Measurements from ENCODE around the gene PCDHGA4.
"Not testable (repeated sequence)": the region's sequence is repeated elsewhere in the genome, so short reads cannot be mapped to it uniquely, and the experiment has no call there.

Gene PCDHGA4

DNA sequence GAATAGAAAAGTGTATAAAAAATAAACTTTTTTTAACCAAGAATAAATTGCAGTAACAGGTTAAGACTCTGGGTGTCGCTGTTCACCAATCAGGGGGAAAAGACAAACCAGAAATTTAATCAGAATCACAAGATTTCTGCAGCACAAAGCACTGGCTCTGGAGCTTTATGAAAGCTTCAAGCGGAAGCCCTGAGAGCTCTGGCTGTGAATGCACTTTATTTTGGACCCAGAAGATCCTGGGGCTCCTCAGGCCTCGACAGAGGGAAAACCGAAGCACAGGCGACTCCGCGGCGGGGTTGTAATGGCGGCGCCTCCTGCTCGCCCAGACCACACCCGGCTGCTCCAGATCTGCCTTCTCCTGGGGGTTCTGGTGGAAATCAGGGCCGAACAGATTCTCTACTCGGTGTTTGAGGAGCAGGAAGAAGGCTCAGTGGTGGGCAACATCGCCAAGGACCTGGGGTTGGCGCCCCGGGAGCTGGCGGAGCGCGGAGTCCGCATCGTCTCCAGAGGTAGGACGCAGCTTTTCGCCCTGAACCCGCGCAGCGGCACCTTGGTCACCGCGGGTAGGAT, at the start of gene PCDHGA4:
Gene PCDHGA4 (plus strand): TSS at position 122 of the 570 bp plus-strand sequence. CDS start 87 bp downstream, at position 209.
- DNase-seq: peak; percentile 45

DNA sequence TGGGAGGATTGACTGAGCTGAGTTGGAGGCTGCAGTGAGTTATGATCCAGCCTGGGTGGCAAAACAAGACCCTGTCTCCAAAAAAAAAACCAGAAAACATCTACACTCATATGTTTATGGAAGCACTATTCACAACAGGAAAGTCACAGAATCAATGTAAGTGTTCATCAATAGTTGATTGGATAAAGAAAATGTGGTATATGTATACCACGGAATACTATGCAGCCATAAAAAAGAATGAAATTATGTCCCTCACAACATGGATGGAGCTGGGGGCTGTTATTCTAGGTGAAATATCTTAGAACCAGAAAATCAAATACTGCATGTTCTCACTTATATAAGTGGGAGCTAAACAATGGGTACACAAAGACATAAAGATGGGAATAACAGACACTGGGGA, 48.2 kb upstream of the PCDHGA4 start:
- DNase-seq: no peak

DNA sequence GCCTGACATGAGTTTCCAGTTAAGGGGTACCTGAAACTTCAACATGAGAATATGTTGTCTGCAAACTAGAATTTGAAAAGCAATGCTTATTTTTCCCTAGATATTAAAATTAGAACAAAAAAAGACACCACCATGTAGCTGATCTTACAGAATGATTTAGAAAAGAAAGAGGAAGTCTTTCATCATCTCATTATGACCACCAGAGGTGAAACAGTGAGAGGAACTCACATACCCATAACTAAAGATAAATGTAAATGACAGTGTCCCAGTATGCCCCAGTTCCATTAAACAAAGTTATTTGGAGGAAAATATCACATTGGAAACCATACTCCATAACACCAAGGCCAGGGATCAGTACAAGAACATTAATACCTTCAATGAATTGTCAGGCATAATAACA, 41.1 kb upstream of the PCDHGA4 start:
- no peak for DNase-seq

DNA sequence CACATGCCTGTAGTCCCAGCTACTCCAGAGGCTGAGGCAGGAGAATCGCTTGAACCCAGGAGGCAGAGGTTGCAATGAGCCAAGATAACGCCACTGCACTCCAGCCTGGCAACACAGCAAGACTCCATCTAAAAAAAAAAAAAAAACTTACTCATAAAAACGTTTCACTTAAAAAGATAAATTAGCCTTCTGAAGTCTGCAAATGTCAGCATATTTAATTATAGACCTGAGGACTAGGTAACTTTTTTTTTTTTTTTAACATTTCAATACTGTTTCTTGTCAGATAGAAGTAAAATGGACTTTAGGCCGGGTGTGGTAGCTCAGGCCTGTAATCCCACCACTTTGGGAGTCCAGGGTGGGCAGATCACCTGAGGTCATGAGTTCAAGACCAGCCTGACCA, 37.9 kb upstream of the PCDHGA4 start:
- not testable (repeated sequence) for DNase-seq

DNA sequence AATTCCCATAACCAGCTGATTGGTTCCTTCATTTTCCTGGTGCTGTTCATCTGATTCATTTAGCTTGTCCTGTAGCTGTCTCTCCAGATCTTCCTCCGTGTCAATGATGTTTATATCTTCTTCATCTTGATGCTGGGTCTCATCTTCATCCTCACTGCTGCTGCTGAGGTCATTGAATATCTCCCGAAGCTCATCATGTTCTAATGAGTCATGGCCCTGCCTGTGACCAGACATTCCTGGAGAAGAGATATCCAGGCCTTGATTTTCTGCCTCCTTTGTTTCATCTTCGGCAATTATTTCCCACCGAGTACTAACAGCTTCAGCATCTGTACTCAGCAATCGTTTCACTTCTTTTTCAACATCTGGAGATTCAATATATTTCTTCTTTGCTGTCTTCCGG, 35.6 kb upstream of the PCDHGA4 start:
- DNase-seq: no peak

DNA sequence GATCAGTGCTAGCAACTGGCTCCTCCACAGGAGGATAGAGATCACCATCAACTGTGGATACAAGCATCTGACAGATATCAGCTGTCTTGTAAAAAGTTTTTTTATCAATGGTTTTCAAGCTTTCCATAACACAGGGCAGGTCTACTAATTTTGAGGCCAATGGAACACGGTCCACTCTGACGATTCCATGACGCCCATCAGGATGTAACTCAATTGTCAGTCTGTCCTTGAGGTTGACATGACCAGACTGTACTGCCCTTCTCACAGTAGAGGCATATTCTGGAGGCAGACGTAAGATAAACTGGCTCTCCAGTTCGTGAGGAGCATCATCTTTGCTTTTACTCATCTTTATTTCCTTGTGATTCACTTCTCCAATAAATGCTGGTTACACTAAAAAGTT, 35.1 kb upstream of the PCDHGA4 start:
- DNase-seq: no peak

DNA sequence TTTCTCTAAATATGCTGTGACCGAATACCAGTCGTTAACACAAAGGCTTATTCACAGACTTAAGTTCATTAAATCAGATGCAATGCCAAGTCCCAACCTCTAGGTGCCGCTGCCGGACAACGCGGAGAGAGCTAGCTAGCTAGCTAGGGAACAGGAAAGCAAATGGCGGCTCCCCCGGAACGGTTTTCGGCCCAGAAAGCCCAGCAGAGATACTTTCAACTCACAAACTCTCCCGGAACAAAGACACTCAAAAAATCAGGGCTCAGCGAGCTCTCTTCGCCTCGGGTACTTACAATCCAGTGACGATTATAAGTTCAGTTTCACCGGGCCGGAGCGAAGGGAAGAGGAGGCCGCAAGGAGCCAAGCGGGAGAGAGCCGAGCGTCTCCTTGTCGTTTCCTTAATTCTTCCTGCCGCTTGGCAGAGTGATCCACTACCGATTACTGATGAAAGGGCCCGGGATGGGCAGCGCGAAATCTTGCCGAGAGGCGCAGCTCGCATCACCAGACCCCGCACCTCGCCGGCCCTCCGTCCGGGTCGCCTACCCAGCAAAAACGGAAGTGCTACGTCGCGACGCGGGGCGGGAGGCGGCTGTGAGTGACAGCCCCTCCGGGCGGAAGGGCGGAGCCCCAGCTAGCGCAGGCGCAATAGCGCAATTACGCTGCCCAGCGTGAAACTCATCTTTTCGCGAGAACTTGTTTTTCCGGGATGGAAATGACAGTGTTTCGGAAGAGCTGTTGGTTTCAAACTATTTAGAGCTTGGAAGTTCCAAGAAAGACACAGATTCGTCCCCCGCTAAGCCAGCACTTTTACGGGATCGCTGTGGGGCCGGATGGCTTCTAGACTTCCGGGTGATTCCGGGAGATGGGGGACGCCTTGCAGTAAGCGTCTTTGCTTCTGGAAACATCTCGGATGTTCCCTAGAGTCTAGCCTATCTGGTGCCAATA, 34.3 kb upstream of the PCDHGA4 start, which contains the start of gene TAF7:
Gene TAF7 (minus strand): TSS at position 560 of the 945 bp plus-strand sequence. CDS start 740 bp downstream, outside the sequence.
- peak; percentile 97 for DNase-seq

DNA sequence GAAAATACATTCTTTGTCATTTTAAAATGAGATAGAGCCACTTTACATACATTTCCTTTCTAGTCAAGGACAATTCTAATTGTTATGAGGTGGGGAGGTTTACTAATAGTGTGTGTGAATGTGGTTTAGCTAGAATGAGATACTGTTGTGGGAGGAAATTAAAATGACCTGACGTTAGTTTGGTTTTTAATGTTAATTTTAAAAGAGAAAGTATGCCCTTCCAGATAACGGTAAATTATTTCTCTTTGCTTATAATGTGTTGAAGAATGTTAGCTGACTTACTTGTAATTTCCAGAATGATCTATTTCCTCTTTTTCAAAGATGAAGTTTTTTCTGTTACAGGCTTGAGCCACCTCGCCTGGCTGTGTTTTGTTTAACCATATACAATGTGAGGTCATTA, 32.6 kb upstream of the PCDHGA4 start:
- no peak for DNase-seq

DNA sequence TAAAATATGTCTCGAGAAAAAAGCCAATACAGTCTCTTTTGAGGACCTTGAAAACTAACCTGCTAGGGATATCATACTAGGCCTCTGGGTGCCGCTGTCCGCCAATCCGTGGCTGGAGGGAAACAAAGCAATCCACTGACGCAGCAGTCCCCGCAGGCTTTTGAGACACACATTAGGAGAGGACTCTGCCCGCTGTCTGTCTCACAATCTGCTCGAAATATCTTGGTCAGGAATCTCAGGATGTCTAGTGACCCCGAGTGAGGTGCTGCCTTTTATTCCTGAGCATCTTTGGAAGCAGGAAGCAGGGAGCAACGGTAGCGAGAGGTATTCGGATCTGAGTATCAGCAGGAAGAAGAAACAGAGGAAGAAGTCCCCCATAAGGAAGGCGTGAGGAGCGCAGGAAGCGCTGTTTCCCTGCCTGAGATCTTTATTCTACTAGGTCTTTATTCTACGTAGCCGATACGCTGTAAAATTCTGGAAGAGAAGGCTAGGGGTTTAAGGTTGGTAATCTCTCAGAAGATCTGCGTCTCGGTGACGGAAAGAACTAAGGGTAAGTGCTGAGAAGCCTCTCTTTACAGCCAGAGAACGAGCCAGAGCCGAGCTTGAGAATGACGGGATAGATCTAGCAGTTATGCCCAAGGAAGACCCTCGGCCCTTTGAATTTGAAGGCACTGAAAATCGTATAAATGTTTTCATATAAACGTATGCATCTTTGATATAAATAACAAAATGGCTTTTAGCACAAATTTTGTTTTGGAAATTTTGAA, 28.6 kb upstream of the PCDHGA4 start:
- DNase-seq: peak; percentile 93

DNA sequence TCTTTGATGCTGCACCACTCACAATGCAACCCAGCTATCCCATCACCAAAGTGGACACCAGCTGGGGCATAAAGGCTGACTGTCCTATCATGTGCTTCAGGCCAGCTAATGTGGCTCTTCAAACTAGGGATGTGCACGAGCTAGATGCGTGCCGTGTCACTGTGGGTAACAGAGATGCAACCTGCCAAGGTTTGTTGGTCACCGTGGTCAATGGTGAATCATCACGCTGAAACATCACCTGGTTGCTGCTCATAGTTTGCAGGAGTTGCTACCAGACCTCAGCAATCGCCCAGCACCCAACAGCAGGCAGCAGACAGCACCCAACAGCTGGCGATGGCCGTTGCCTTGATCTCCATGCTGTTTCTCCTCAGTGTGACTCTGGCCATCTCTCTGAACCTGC, 26.6 kb upstream of the PCDHGA4 start:
- DNase-seq: no peak

DNA sequence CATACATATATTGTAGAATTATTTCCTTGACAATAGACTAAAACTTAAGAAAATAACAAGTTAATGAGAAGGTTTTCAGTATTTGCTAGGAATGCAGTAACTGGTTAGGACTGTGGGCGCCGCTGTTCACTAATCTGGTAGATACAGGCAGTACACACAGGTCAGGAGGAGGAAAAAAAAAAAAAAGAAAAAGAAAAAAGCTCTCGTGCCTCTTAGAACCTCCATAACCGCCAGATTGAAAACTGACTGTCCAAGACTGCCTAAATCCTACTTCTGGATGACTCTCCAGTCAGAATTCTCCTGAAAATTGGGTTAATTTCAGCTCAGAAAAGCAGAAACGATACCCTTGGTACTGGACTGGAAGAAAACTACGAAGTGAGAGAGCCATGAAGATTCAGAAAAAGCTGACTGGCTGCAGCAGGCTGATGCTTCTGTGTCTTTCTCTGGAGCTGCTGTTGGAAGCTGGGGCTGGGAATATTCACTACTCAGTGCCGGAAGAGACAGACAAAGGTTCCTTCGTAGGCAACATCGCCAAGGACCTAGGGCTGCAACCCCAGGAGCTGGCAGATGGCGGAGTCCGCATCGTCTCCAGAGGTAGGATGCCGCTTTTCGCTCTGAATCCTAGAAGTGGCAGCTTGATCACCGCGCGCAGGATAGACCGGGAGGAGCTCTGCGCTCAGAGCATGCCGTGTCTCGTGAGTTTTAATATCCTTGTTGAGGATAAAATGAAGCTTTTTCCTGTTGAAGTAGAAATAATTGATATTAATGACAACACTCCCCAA, 24.3 kb upstream of the PCDHGA4 start, which contains the start of gene PCDHGA1:
Gene PCDHGA1 (plus strand): TSS at position 216 of the 782 bp plus-strand sequence.
- peak; percentile 85 for DNase-seq

DNA sequence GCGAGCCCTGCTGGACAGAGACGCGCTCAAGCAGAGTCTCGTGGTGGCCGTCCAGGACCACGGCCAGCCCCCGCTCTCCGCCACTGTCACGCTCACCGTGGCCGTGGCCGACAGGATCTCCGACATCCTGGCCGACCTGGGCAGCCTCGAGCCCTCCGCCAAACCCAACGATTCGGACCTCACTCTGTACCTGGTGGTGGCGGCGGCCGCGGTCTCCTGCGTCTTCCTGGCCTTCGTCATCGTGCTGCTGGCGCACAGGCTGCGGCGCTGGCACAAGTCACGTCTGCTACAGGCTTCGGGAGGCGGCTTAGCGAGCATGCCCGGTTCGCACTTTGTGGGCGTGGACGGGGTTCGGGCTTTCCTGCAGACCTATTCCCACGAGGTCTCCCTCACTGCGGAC, 22.2 kb upstream of the PCDHGA4 start:
- DNase-seq: not testable (repeated sequence)

DNA sequence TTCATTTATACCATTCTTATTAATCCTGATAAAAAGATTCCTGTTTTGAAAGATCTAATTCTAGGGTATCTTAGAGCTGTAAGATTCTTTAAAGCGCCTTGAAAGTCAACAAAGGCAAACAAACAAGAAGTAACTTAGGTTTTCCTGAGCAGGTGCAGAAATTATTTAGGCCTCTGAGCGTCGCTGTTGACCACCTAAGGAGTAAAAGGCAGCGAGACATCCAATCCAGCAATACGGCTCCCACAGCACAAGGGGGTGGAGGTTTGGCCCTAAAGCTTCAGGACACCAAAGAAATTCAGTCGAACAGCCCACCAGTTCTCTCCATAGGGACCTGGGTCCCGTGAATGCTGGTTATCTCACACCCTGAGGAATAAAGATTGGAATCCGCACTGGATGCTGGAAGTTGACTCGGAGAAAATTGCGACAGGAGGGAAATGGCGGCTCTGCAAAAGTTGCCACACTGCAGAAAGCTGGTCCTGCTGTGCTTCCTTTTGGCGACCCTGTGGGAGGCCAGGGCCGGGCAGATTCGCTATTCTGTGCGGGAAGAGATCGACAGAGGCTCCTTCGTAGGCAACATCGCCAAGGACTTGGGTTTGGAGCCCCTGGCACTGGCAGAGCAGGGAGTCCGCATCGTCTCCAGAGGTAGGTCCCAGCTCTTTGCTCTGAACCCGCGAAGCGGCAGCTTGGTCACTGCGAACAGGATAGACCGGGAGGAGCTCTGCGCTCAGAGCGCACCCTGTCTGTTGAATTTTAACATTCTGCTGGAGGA, 16.1 kb upstream of the PCDHGA4 start, which contains the start of gene PCDHGA2:
Gene PCDHGA2 (plus strand): TSS at position 223 of the 769 bp plus-strand sequence.
- DNase-seq: peak; percentile 62

DNA sequence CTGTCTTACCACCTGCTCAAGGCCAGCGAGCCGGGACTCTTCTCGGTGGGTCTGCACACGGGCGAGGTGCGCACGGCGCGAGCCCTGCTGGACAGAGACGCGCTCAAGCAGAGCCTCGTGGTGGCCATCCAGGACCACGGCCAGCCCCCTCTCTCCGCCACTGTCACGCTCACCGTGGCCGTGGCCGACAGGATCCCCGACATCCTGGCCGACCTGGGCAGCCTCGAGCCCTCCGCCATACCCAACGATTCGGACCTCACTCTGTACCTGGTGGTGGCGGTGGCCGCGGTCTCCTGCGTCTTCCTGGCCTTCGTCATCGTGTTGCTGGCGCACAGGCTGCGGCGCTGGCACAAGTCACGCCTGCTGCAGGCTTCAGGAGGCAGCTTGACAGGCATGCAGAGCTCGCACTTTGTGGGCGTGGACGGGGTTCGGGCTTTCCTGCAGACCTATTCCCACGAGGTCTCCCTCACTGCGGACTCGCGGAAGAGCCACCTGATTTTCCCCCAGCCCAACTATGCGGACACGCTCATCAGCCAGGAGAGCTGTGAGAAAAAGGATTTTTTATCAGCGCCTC, 14.0 kb upstream of the PCDHGA4 start:
- DNase-seq: not testable (repeated sequence)

DNA sequence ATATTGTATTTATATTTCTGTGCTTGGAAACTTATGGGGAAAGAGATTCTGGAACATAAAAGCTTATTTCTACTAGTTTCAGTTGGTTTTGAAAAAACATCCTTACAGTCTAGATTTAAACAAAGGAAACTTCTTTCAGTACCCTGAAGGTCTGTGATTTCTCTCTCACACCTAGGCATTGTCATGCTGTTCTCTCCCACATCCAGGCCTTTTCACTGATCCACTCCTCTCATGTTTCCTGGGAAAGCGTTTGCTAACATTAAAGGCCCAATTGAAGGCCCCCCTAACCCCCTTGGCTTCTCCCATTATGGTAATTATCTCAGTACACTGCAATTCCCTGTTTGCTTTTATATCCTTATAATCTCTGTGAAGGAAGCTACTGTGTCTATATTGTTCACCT, 12.0 kb upstream of the PCDHGA4 start:
- no peak for DNase-seq

DNA sequence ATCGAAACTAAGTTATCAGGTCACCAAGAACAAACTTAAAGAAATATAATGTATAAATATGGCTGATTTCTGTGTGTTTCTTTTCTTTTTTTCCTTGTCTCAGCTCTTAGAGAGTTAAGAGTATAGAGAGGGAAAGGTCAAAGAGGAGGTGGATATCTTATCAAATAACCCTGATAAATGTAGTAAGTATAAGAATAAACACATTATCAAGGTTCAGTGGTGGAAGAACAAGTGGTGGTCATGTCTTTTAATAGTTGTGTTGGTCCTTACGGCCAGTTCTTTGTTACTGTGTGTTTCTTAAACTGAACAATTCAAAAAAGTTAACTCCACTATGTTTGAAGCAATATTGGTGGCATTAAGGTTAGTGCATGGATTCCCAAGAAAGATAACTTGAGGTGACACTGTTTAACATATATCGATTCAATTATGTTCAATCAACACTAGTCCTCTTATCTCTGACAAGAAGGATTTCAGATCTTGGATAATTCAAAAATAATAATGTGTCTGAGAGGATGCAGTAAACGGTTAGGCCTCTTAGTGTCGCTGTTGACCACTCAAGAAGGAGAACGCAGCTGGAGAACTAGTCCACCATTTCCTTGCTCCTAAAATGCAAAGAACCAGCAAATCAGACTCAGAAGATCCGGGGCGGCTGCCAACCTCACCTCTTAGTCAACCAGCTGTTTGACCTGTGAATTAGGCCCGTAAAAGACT, 11.4 kb upstream of the PCDHGA4 start, which contains the start of gene PCDHGA3:
Gene PCDHGA3 (plus strand): TSS at position 588 of the 711 bp plus-strand sequence. CDS start 205 bp downstream, outside the sequence.
- peak; percentile 70 for DNase-seq

DNA sequence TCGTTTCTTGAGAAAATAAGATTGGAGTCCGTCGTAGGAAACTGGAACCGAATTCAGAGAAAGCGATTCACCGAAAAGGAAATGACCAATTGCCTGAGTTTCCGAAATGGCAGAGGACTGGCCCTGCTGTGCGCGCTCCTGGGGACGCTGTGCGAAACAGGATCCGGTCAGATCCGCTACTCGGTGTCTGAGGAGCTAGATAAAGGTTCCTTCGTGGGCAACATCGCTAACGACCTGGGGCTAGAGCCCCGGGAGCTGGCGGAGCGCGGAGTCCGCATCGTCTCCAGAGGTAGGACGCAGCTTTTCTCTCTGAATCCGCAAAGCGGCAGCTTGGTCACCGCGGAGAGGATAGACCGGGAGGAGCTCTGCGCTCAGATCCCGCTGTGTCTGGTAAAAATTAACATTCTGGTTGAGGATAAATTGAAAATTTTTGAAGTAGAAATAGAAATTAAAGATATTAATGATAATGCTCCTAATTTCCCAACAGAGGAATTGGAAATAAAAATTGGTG, 10.8 kb upstream of the PCDHGA4 start:
- no peak for DNase-seq

DNA sequence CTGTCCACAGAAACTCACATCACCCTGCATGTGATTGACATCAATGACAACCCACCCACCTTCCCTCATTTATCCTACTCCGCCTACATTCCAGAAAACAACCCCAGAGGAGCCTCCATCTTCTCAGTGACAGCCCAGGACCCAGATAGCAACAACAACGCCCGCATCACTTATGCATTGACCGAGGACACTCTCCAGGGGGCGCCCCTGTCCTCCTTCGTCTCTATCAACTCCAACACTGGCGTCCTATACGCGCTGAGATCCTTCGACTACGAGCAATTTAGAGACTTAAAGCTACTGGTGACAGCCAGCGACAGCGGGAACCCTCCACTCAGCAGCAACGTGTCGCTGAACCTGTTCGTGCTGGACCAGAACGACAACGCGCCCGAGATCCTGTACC, 9.5 kb upstream of the PCDHGA4 start:
- no peak for DNase-seq

DNA sequence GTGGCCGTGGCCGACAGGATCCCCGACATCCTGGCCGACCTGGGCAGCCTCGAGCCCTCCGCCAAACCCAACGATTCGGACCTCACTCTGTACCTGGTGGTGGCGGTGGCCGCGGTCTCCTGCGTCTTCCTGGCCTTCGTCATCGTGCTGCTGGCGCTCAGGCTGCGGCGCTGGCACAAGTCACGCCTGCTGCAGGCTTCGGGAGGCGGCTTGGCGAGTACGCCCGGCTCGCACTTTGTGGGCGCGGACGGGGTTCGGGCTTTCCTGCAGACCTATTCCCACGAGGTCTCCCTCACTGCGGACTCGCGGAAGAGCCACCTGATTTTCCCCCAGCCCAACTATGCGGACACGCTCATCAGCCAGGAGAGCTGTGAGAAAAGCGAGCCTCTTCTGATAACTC, 8.8 kb upstream of the PCDHGA4 start:
- DNase-seq: not testable (repeated sequence)

Measured in DMS53 (cell line).